ENCODE data around the gene ACAD10. TPM values are rescaled to one million over a fixed set of nuclear protein-coding genes. Genes with fewer than 3 reads are reported as not detected.
"Not testable (repeated sequence)": the region's sequence is repeated elsewhere in the genome, so short reads cannot be mapped to it uniquely, and the experiment has no call there.

ACAD10 gene
- total RNA-seq, 4 donors from 2014 or later: 49.0 to 198 (median 54.7) TPM

- H3K4me3 ChIP-seq: no peak overlapping the region
- no peaks in the 10 kb centered on the region for H3K4me1 ChIP-seq
- H3K36me3 ChIP-seq: peaks cover 0 to 53% (median 15%) of the 10 kb centered on the region in 4 donors
- H3K27me3 ChIP-seq: no peaks in the 10 kb centered on the region
- intact Hi-C loops (cut with DNase I; ENCODE audit: low total_unique reads): no loop called here
- H3K27ac ChIP-seq: no peak overlapping the region
- in situ Hi-C loops (cut with MboI; ENCODE audit: low pct_ligation_motif_present in 1 of 4, low pct_unique_long_range_greater_than_20kb in 1 of 4, low sequenced_read_pairs in 3 of 4): no loop called here
- no peaks in the 10 kb centered on the region for H3K9me3 ChIP-seq
- 77% methylated on average over 5 of the region's 5 CpGs; no CpG with 5 or more reads in 1 of the 2 donors for WGBS, 2 donors (ENCODE audit: low coverage in 1 of 2)
- no peak for TF ChIP-seq EP300 (IDR thresholded peaks at IDR 0.05; ENCODE audit: low read depth)
- TF ChIP-seq, protein P1, sequence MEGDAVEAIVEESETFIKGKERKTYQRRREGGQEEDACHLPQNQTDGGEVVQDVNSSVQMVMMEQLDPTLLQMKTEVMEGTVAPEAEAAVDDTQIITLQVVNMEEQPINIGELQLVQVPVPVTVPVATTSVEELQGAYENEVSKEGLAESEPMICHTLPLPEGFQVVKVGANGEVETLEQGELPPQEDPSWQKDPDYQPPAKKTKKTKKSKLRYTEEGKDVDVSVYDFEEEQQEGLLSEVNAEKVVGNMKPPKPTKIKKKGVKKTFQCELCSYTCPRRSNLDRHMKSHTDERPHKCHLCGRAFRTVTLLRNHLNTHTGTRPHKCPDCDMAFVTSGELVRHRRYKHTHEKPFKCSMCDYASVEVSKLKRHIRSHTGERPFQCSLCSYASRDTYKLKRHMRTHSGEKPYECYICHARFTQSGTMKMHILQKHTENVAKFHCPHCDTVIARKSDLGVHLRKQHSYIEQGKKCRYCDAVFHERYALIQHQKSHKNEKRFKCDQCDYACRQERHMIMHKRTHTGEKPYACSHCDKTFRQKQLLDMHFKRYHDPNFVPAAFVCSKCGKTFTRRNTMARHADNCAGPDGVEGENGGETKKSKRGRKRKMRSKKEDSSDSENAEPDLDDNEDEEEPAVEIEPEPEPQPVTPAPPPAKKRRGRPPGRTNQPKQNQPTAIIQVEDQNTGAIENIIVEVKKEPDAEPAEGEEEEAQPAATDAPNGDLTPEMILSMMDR (IDR thresholded peaks at IDR 0.05): no peak
- no peak for TF ChIP-seq POLR2A (IDR thresholded peaks at IDR 0.05)
- TF ChIP-seq POLR2AphosphoS5 (IDR thresholded peaks at IDR 0.05): no peak
- DNase-seq: no peak
Measured at GRCh38 chr12:111705672-111706071, 19.8 kb downstream of the ACAD10 start.

GRCh38 chr12:111706145-111706544 is 20.3 kb downstream of the ACAD10 start:
- DNase-seq: no peak
- Histone ChIP-seq H3K4me3 (no peak overlapping the region), H3K27me3 (no peaks in the 10 kb centered on the region), H3K9me3 (no peaks in the 10 kb centered on the region), H3K27ac (no peak overlapping the region), H3K4me1 (no peaks in the 10 kb centered on the region), H3K36me3 (peaks cover 0 to 58% (median 13%) of the 10 kb centered on the region in 4 donors)
- in situ Hi-C loops (cut with MboI; ENCODE audit: low pct_ligation_motif_present in 1 of 4, low pct_unique_long_range_greater_than_20kb in 1 of 4, low sequenced_read_pairs in 3 of 4): no loop called here
- WGBS, 2 donors (ENCODE audit: low coverage in 1 of 2): 55 to 61% methylated on average over 4 to 6 of the region's 6 CpGs
- no peak for TF ChIP-seq EP300 (IDR thresholded peaks at IDR 0.05; ENCODE audit: low read depth)
- TF ChIP-seq POLR2A (IDR thresholded peaks at IDR 0.05): no peak
- TF ChIP-seq, protein P1 (IDR thresholded peaks at IDR 0.05): no peak
- intact Hi-C loops (cut with DNase I; ENCODE audit: low total_unique reads): no loop called here

DNA sequence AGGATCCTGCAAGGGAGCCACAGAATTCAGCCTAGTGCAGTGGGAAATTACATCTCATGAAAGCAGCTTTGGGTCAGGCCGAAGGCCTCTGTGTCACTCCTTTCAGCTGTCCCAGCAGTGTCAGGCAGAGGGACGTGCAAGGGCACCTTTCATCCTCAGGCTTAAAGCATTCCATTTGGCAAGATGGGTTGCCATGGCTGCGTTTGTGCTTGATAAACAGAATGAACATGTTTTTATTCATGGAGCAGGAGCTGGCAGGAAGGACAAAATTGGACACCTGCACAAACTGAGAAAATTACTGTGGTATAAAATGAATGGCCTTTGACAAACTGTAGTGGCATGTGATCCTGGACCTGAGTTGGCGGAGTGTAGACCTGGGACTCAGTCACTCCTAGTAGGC is 29.4 kb downstream of the ACAD10 start:
- H3K27me3 ChIP-seq: no peaks in the 10 kb centered on the region
- H3K27ac ChIP-seq: no peak overlapping the region
- peaks cover 0 to 56% (median 12%) of the 10 kb centered on the region in 4 donors for H3K36me3 ChIP-seq
- TF ChIP-seq EP300 (IDR thresholded peaks at IDR 0.05; ENCODE audit: low read depth) (no peak), POLR2AphosphoS5 (IDR thresholded peaks at IDR 0.05) (no peak), POLR2A (IDR thresholded peaks at IDR 0.05) (no peak)
- TF ChIP-seq, protein P1 (IDR thresholded peaks at IDR 0.05): no peak
- no peaks in the 10 kb centered on the region for H3K4me1 ChIP-seq
- DNase-seq: no peak
- intact Hi-C loops (cut with DNase I; ENCODE audit: low total_unique reads): no loop called here
- H3K4me3 ChIP-seq: no peak overlapping the region
- WGBS, 2 donors (ENCODE audit: low coverage in 1 of 2): 40 to 63% methylated on average over 3 to 4 of the region's 4 CpGs
- in situ Hi-C loops (cut with MboI; ENCODE audit: low pct_ligation_motif_present in 1 of 4, low pct_unique_long_range_greater_than_20kb in 1 of 4, low sequenced_read_pairs in 3 of 4): no loop called here
- no peaks in the 10 kb centered on the region for H3K9me3 ChIP-seq

GRCh38 chr12:111719316-111719715 is 33.5 kb downstream of the ACAD10 start:
- H3K27me3 ChIP-seq; H3K4me1 ChIP-seq; H3K27ac ChIP-seq; intact Hi-C loops (cut with DNase I; ENCODE audit: low total_unique reads); H3K9me3 ChIP-seq; DNase-seq; H3K4me3 ChIP-seq; in situ Hi-C loops (cut with MboI; ENCODE audit: low pct_ligation_motif_present in 1 of 4, low pct_unique_long_range_greater_than_20kb in 1 of 4, low sequenced_read_pairs in 3 of 4): not testable (repeated sequence)
- H3K36me3 ChIP-seq: peaks cover 0 to 29% (median 11%) of the 10 kb centered on the region in 4 donors
- 91 to 93% methylated on average over 5 to 10 of the region's 10 CpGs for WGBS, 2 donors (ENCODE audit: low coverage in 1 of 2)

DNA sequence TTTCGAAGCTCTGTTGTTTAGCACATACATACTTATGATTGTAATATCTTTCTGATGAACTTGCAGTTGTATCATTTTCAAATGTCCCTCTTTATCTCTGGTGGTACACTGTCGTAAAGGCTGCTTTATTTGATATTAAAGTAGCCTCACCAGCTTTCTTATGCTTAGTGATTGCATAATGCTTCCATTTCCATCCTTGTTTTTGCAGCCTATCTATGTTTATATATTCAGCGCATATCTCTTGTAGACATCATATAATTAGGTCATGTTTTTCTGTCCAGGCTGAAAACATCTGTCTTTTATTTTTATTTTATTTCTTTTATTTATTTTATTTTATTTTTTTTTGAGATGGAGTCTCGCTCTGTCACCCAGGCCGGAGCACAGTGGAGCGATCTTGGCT is 34.6 kb downstream of the ACAD10 start:
- intact Hi-C loops (cut with DNase I; ENCODE audit: low total_unique reads): no loop called here
- 87 to 97% methylated on average over 3 to 6 of the region's 6 CpGs for WGBS, 2 donors (ENCODE audit: low coverage in 1 of 2)
- in situ Hi-C loops (cut with MboI; ENCODE audit: low pct_ligation_motif_present in 1 of 4, low pct_unique_long_range_greater_than_20kb in 1 of 4, low sequenced_read_pairs in 3 of 4): no loop called here
- H3K27ac ChIP-seq: no peak overlapping the region
- H3K4me1 ChIP-seq: no peaks in the 10 kb centered on the region
- peaks cover 0 to 29% (median 11%) of the 10 kb centered on the region in 4 donors for H3K36me3 ChIP-seq
- no peaks in the 10 kb centered on the region for H3K27me3 ChIP-seq
- TF ChIP-seq POLR2A (IDR thresholded peaks at IDR 0.05) (no peak), EP300 (IDR thresholded peaks at IDR 0.05; ENCODE audit: low read depth) (no peak), POLR2AphosphoS5 (IDR thresholded peaks at IDR 0.05) (no peak)
- TF ChIP-seq, protein P1 (IDR thresholded peaks at IDR 0.05): no peak
- no peak for DNase-seq
- no peaks in the 10 kb centered on the region for H3K9me3 ChIP-seq
- H3K4me3 ChIP-seq: no peak overlapping the region

GRCh38 chr12:111723646-111724360 is 38.0 kb downstream of the ACAD10 start:
- H3K27ac ChIP-seq; DNase-seq; intact Hi-C loops (cut with DNase I; ENCODE audit: low total_unique reads); in situ Hi-C loops (cut with MboI; ENCODE audit: low pct_ligation_motif_present in 1 of 4, low pct_unique_long_range_greater_than_20kb in 1 of 4, low sequenced_read_pairs in 3 of 4); H3K4me3 ChIP-seq; H3K27me3 ChIP-seq; H3K9me3 ChIP-seq; H3K4me1 ChIP-seq: not testable (repeated sequence)
- 98% methylated on average over 29 of the region's 46 CpGs; no CpG with 5 or more reads in 1 of the 2 donors for WGBS, 2 donors (ENCODE audit: low coverage in 1 of 2)
- peaks cover 0 to 19% (median 9%) of the 10 kb centered on the region in 4 donors for H3K36me3 ChIP-seq
